Naive thymus-derived CD4-positive, alpha-beta T cell (primary cell): ENCODE results near the gene REEP1. TPM values are rescaled to one million over a fixed set of nuclear protein-coding genes. Genes with fewer than 3 reads are reported as not detected.

Experiments used
- ATAC-seq: fragments of 150-1000 bp; cut with Tn5 transposase; 2 replicates; pipeline ENCODE4 v1.10.0; 2021; ENCODE audit warnings: mild to moderate bottlenecking, moderate library complexity
- CTCF ChIA-PET: fragments of 350-600 bp; sonication (Branson Sonifier 250); formaldehyde crosslinking; loops from one replicate; lab custom pipeline; 2021; ENCODE audit warnings: antibody characterized with exemption; lab: Charles Lee
- POLR2A ChIA-PET: fragments of 350-600 bp; sonication (Branson Sonifier 250); formaldehyde crosslinking; loops from one replicate; lab custom pipeline; 2021; ENCODE audit warnings: antibody characterized with exemption, inconsistent platforms; lab: Charles Lee
- DNase-seq, 9 donors: peaks; one replicate each; pipeline versions ENCODE4 v3.0.0 to v3.0.0-alpha.2; 2020 to 2022; ENCODE audit warnings: mixed read lengths in 1 of 9
- H3K27ac ChIP-seq: one replicate; pipeline ENCODE4 v1.7.0; 2013; ENCODE audit warnings: mild to moderate bottlenecking, low read depth, low read length, moderate library complexity
- H3K27me3 ChIP-seq, 2 donors: one replicate each; pipeline ENCODE4 v1.7.0; 2013; ENCODE audit warnings: low read length in 2 of 2, mild to moderate bottlenecking in 2 of 2, moderate library complexity in 2 of 2; ENCODE audit not compliant: control insufficient read depth in 2 of 2, insufficient read depth in 2 of 2
- H3K36me3 ChIP-seq, 3 experiments: 1 replicate in 2 of 3; 2 replicates in 1 of 3; pipeline ENCODE4 v1.7.0; 2013; ENCODE audit warnings: low read length in 3 of 3, mild to moderate bottlenecking in 3 of 3, moderate library complexity in 1 of 3; ENCODE audit not compliant: insufficient read depth in 3 of 3, control insufficient read depth in 2 of 3
- H3K4me1 ChIP-seq, 2 donors: one replicate each; pipeline ENCODE4 v1.7.0; 2013; ENCODE audit warnings: low read length in 2 of 2, mild to moderate bottlenecking in 2 of 2, moderate library complexity in 1 of 2; ENCODE audit not compliant: control insufficient read depth in 2 of 2, insufficient read depth in 2 of 2
- H3K4me3 ChIP-seq: 2 replicates; pipeline ENCODE4 v1.7.0; 2013; ENCODE audit warnings: mild to moderate bottlenecking, low read length
- H3K9me3 ChIP-seq, 3 experiments: 1 replicate in 2 of 3; 2 replicates in 1 of 3; pipeline ENCODE4 v1.7.0; 2013; ENCODE audit warnings: low read length in 3 of 3; ENCODE audit not compliant: control insufficient read depth in 2 of 3
- H3K27ac Mint-ChIP-seq, 9 donors: one replicate each; pipeline ENCODE4 v1.8.0; 2020 to 2022; ENCODE audit warnings: mixed read lengths in 9 of 9, mild to moderate bottlenecking in 8 of 9, moderate library complexity in 5 of 9, inconsistent platforms in 2 of 9
- H3K27me3 Mint-ChIP-seq, 5 donors: one replicate each; pipeline ENCODE4 v1.8.0; 2021 to 2022; ENCODE audit warnings: mixed read lengths in 5 of 5, mild to moderate bottlenecking in 1 of 5
- H3K36me3 Mint-ChIP-seq, 5 donors: one replicate each; pipeline ENCODE4 v1.8.0; 2020 to 2022; ENCODE audit warnings: mixed read lengths in 5 of 5, mild to moderate bottlenecking in 3 of 5, inconsistent platforms in 1 of 5
- H3K4me1 Mint-ChIP-seq, 7 donors: one replicate each; pipeline ENCODE4 v1.8.0; 2020 to 2022; ENCODE audit warnings: mixed read lengths in 7 of 7, mild to moderate bottlenecking in 3 of 7, inconsistent platforms in 1 of 7
- H3K4me3 Mint-ChIP-seq, 10 donors: one replicate each; pipeline ENCODE4 v1.8.0; 2020 to 2022; ENCODE audit warnings: mild to moderate bottlenecking in 10 of 10, mixed read lengths in 10 of 10, moderate library complexity in 6 of 10, inconsistent platforms in 2 of 10
- H3K9me3 Mint-ChIP-seq, 11 donors: one replicate each; pipeline ENCODE4 v1.8.0; 2020 to 2022; ENCODE audit warnings: mixed read lengths in 11 of 11, mild to moderate bottlenecking in 4 of 11, inconsistent platforms in 1 of 11, moderate library complexity in 1 of 11
- intact Hi-C, 2 donors: fragments of 100-400 bp; cut with micrococcal nuclease; formaldehyde crosslinking; loops; one replicate each; pipeline ENCODE4 v1.15.1; 2023
- polyA plus RNA-seq, 2 donors: library from polyadenylated mRNA; unstranded; fragments of 300-500 nt; fragmentation: Illumina TruSeq; gene quantifications; one replicate each; pipeline ENCODE4 v1.2.3, GENCODE V29; 2021
- total RNA-seq, 6 experiments: library from RNA in 5 of 6; stranded (reverse) in 5 of 6; gene quantifications; 1 replicate in 5 of 6; 2 replicates in 1 of 6; pipeline ENCODE4 v1.2.3 and lab custom pipeline; 2021 to 2026

REEP1 gene
- total and polyA plus RNA-seq, 7 experiments from 2014 or later, result 0.05 to 0.45 (median 0.29) TPM

DNA sequence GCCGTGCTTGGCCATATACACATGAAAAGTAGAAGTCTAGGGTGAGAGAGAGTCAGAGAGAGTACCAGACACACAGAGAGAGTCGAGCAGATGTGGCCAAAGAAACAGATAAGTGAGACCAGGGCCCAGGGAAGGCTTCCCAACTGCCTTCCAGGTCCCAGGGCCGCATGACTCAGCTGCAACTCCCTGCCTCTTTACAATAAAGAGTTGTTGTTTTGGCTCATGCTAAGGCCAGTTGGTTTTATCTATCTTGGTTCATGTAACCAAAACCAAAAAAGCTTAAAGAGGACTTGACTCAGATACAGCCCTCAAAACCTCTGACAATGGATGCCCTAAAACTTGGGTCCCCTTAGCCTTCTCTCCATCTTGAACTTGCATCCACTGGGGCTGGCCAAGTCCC, 36.9 kb downstream of the REEP1 start:
- ChIA-PET CTCF (no interaction called here), POLR2A (no interaction called here)
- H3K4me1 Mint-ChIP-seq, result peaks cover 0 to 3% (median 0%) of the 10 kb centered on the region in 7 donors
- H3K9me3 Mint-ChIP-seq, result no peaks in the 10 kb centered on the region
- Histone ChIP-seq H3K9me3 (no peaks in the 10 kb centered on the region), H3K36me3 (no peaks in the 10 kb centered on the region), H3K27ac (no peak overlapping the region), H3K27me3 (peaks cover 0 to 3% of the 10 kb centered on the region in 2 donors), H3K4me1 (no peaks in the 10 kb centered on the region), H3K4me3 (no peak overlapping the region)
- ATAC-seq (no peak), DNase-seq (no peak)
- peaks cover 8 to 40% (median 11%) of the 10 kb centered on the region in 5 donors for H3K27me3 Mint-ChIP-seq
- no peak overlapping the region for H3K4me3 Mint-ChIP-seq
- H3K36me3 Mint-ChIP-seq, result no peaks in the 10 kb centered on the region
- intact Hi-C loops, result no loop called here
- no peak overlapping the region for H3K27ac Mint-ChIP-seq

GRCh38 chr2:86298411-86299390, 38.7 kb downstream of the REEP1 start:
- no peaks in the 10 kb centered on the region for H3K9me3 ChIP-seq
- intact Hi-C loops, result no loop called here
- Mint-ChIP-seq H3K27ac (no peak overlapping the region), H3K4me3 (no peak overlapping the region), H3K4me1 (no peaks in the 10 kb centered on the region), H3K36me3 (no peaks in the 10 kb centered on the region), H3K9me3 (no peaks in the 10 kb centered on the region), H3K27me3 (peaks cover 5 to 32% (median 10%) of the 10 kb centered on the region in 5 donors)
- H3K4me1 ChIP-seq, result no peaks in the 10 kb centered on the region
- peaks cover 0 to 3% of the 10 kb centered on the region in 2 donors for H3K27me3 ChIP-seq
- DNase-seq, result no peak
- ATAC-seq, result no peak
- no peaks in the 10 kb centered on the region for H3K36me3 ChIP-seq
- ChIA-PET CTCF (no interaction called here), POLR2A (no interaction called here)
- H3K27ac ChIP-seq, result no peak overlapping the region
- H3K4me3 ChIP-seq, result no peak overlapping the region

DNA sequence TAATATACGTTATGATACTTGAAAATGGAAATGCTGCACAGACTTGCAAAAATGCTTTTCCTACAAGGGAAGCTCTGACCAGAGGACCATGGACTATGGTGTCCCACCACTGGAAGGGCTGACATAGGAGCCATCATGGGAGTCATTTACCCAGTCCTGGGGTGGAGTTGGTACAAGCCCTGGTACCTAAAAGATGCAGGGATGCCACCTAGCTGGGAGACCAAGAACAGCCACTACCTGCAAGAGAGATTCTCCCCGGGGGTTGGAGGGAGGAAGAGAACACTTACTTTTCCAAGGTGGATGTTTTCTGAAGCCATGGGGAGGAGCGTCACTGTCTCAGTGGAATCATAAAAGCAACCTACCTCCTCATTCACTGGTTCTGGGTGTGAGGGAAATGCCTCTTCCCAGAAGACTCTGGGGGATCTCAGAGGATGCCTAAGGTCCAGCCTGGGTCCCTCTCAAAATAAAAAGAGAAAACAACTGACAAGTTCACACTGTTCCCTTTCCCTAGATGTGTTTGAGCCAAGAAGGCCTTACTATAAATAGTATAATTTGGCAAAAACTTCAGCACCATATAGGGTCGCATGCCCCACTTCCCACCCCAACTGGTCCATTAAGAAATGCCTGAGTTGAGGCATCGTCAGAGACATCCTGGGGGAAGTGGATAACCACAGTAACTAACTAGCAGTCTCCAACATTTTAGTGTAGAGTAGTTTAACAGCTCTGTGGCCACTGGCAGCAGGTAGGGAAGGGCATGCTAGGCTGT, 39.9 kb downstream of the REEP1 start:
- no peaks in the 10 kb centered on the region for H3K4me1 Mint-ChIP-seq
- Histone ChIP-seq H3K4me3 (no peak overlapping the region), H3K9me3 (no peaks in the 10 kb centered on the region), H3K27me3 (peaks cover 0 to 3% of the 10 kb centered on the region in 2 donors), H3K27ac (no peak overlapping the region), H3K4me1 (no peaks in the 10 kb centered on the region), H3K36me3 (no peaks in the 10 kb centered on the region)
- H3K4me3 Mint-ChIP-seq, result no peak overlapping the region
- no peaks in the 10 kb centered on the region for H3K9me3 Mint-ChIP-seq
- intact Hi-C loops, result loop anchor here in 1 of 2 donors (1.0 kb wide), 1 partner anchor 76 kb away; no protein-coding TSS in a partner anchor
- peak in 2 of 9 donors; percentile 2 to 9 for DNase-seq
- H3K27ac Mint-ChIP-seq, result no peak overlapping the region
- H3K27me3 Mint-ChIP-seq, result peaks cover 3 to 32% (median 9%) of the 10 kb centered on the region in 5 donors
- H3K36me3 Mint-ChIP-seq, result no peaks in the 10 kb centered on the region
- ChIA-PET CTCF (interaction anchor here (0.6 to 1.3 kb wide), 2 partner anchors 162 to 167 kb away, joined by 3 to 6 read pairs; no protein-coding TSS in a partner anchor), POLR2A (no interaction called here)
- no peak for ATAC-seq

- Histone ChIP-seq H3K27ac (no peak overlapping the region), H3K4me1 (no peaks in the 10 kb centered on the region), H3K36me3 (no peaks in the 10 kb centered on the region), H3K4me3 (no peak overlapping the region), H3K9me3 (no peaks in the 10 kb centered on the region), H3K27me3 (peaks cover 0 to 3% of the 10 kb centered on the region in 2 donors)
- POLR2A ChIA-PET, result no interaction called here
- CTCF ChIA-PET, result interaction anchor here (1.3 kb wide), 1 partner anchor 162 kb away, joined by 6 read pairs; no protein-coding TSS in a partner anchor
- no peaks in the 10 kb centered on the region for H3K4me1 Mint-ChIP-seq
- H3K27me3 Mint-ChIP-seq, result peaks cover 3 to 29% (median 6%) of the 10 kb centered on the region in 5 donors
- ATAC-seq (no peak), DNase-seq (no peak)
- no peak overlapping the region for H3K4me3 Mint-ChIP-seq
- H3K36me3 Mint-ChIP-seq, result no peaks in the 10 kb centered on the region
- no peaks in the 10 kb centered on the region for H3K9me3 Mint-ChIP-seq
- no peak overlapping the region for H3K27ac Mint-ChIP-seq
- intact Hi-C loops, result loop anchor here in 1 of 2 donors (1.0 kb wide), 1 partner anchor 76 kb away; no protein-coding TSS in a partner anchor
These were observed 40.5 kb downstream of the REEP1 start for GRCh38 chr2:86296947-86297346.

GRCh38 chr2:86295066-86295465, 42.4 kb downstream of the REEP1 start:
- no peak overlapping the region for H3K27ac ChIP-seq
- Mint-ChIP-seq H3K36me3 (no peaks in the 10 kb centered on the region), H3K9me3 (no peaks in the 10 kb centered on the region), H3K27ac (no peak overlapping the region), H3K27me3 (peaks cover 0 to 29% (median 11%) of the 10 kb centered on the region in 5 donors), H3K4me3 (no peak overlapping the region), H3K4me1 (no peaks in the 10 kb centered on the region)
- H3K4me1 ChIP-seq, result no peaks in the 10 kb centered on the region
- CTCF ChIA-PET, result no interaction called here
- H3K4me3 ChIP-seq, result no peak overlapping the region
- no peaks in the 10 kb centered on the region for H3K27me3 ChIP-seq
- no peak for DNase-seq
- intact Hi-C loops, result no loop called here
- H3K36me3 ChIP-seq, result no peaks in the 10 kb centered on the region
- POLR2A ChIA-PET, result no interaction called here
- ATAC-seq, result no peak
- no peaks in the 10 kb centered on the region for H3K9me3 ChIP-seq

GRCh38 chr2:86293612-86294011, 43.8 kb downstream of the REEP1 start:
- no peak overlapping the region for H3K4me3 ChIP-seq
- H3K9me3 Mint-ChIP-seq, result no peaks in the 10 kb centered on the region
- ChIA-PET POLR2A (no interaction called here), CTCF (no interaction called here)
- intact Hi-C loops, result no loop called here
- no peaks in the 10 kb centered on the region for H3K9me3 ChIP-seq
- no peaks in the 10 kb centered on the region for H3K36me3 Mint-ChIP-seq
- H3K27me3 ChIP-seq, result no peaks in the 10 kb centered on the region
- H3K36me3 ChIP-seq, result no peaks in the 10 kb centered on the region
- H3K4me3 Mint-ChIP-seq, result no peak overlapping the region
- ATAC-seq (no peak), DNase-seq (no peak)
- no peak overlapping the region for H3K27ac ChIP-seq
- H3K27me3 Mint-ChIP-seq, result peaks cover 0 to 31% (median 8%) of the 10 kb centered on the region in 5 donors
- no peaks in the 10 kb centered on the region for H3K4me1 Mint-ChIP-seq
- H3K27ac Mint-ChIP-seq, result no peak overlapping the region
- H3K4me1 ChIP-seq, result no peaks in the 10 kb centered on the region
